ENCODE results near the gene RCC2. TPM values are rescaled to one million over a fixed set of nuclear protein-coding genes. Genes with fewer than 3 reads are reported as not detected.

The RCC2 gene
- total RNA-seq, 1 donor from 2014 or later: 180 TPM

- H3K27me3 Mint-ChIP-seq (ENCODE audit: unreplicated experiment): peaks cover 5% of the 10 kb centered on the region
- H3K9me3 Mint-ChIP-seq (ENCODE audit: unreplicated experiment): no peaks in the 10 kb centered on the region
- H3K4me3 Mint-ChIP-seq (ENCODE audit: unreplicated experiment): no peak overlapping the region
- no peaks in the 10 kb centered on the region for H3K4me1 Mint-ChIP-seq (ENCODE audit: unreplicated experiment)
- DNase-seq (ENCODE audit: low spot score): no peak
- TF ChIP-seq CTCF (IDR thresholded peaks at IDR 0.05; ENCODE audit: unreplicated experiment): no peak
- H3K27ac Mint-ChIP-seq (ENCODE audit: unreplicated experiment): no peak overlapping the region
- no peaks in the 10 kb centered on the region for H3K36me3 Mint-ChIP-seq (ENCODE audit: low read depth, unreplicated experiment)
Observed at GRCh38 chr1:17359808-17360207, 79.7 kb downstream of the RCC2 start.

GRCh38 chr1:17359031-17359430, 80.4 kb downstream of the RCC2 start:
- Mint-ChIP-seq H3K4me3 (ENCODE audit: unreplicated experiment) (no peak overlapping the region), H3K4me1 (ENCODE audit: unreplicated experiment) (no peaks in the 10 kb centered on the region), H3K27me3 (ENCODE audit: unreplicated experiment) (peaks cover 5% of the 10 kb centered on the region), H3K9me3 (ENCODE audit: unreplicated experiment) (no peaks in the 10 kb centered on the region), H3K27ac (ENCODE audit: unreplicated experiment) (no peak overlapping the region), H3K36me3 (ENCODE audit: low read depth, unreplicated experiment) (no peaks in the 10 kb centered on the region)
- no peak for DNase-seq (ENCODE audit: low spot score)
- TF ChIP-seq CTCF (IDR thresholded peaks at IDR 0.05; ENCODE audit: unreplicated experiment): no peak

- Mint-ChIP-seq H3K4me3 (ENCODE audit: unreplicated experiment) (no peak overlapping the region), H3K27me3 (ENCODE audit: unreplicated experiment) (peaks cover 4% of the 10 kb centered on the region), H3K27ac (ENCODE audit: unreplicated experiment) (no peak overlapping the region), H3K9me3 (ENCODE audit: unreplicated experiment) (no peaks in the 10 kb centered on the region), H3K4me1 (ENCODE audit: unreplicated experiment) (no peaks in the 10 kb centered on the region), H3K36me3 (ENCODE audit: low read depth, unreplicated experiment) (no peaks in the 10 kb centered on the region)
- no peak for DNase-seq (ENCODE audit: low spot score)
- TF ChIP-seq CTCF (IDR thresholded peaks at IDR 0.05; ENCODE audit: unreplicated experiment): no peak
Observed at GRCh38 chr1:17358557-17358956, 80.9 kb downstream of the RCC2 start.

Other genes with a start within 250 kb of the RCC2 start
- gene PADI1, start 234.5 kb downstream of the RCC2 start, total RNA-seq (ENCODE audit: unreplicated experiment): 0.08 TPM
- gene PADI3, start 190.6 kb downstream of the RCC2 start, total RNA-seq (ENCODE audit: unreplicated experiment): not detected
- gene PADI4, start 131.5 kb downstream of the RCC2 start, total RNA-seq (ENCODE audit: unreplicated experiment): not detected
- not detected for gene PADI6, start 67.5 kb downstream of the RCC2 start, total RNA-seq (ENCODE audit: unreplicated experiment)
- 3.1 TPM for gene ARHGEF10L, start 100.0 kb upstream of the RCC2 start, total RNA-seq (ENCODE audit: unreplicated experiment)

Measured in endothelial cell (in vitro differentiated cells).